A673 (cell line): ENCODE results near the gene SNAP29. TPM values are rescaled to one million over a fixed set of nuclear protein-coding genes. Genes with fewer than 3 reads are reported as not detected.

Experiments
- BruUV-seq: library from RNA; stranded (reverse); fragments of 400-500 nt; replicated peaks from 2 replicates; lab custom pipeline; 2021; lab: Mats Ljungman, UMichigan
- CTCF ChIA-PET: fragments of 300-600 bp; sonication (Branson Sonifier 250); formaldehyde crosslinking; loops from one replicate; lab custom pipeline; 2022; ENCODE audit warnings: antibody characterized with exemption; lab: Charles Lee
- POLR2A ChIA-PET: fragments of 300-600 bp; sonication (Branson Sonifier 250); formaldehyde crosslinking; loops from one replicate; lab custom pipeline; 2022; ENCODE audit warnings: antibody characterized with exemption; ENCODE audit not compliant: low non-redundant PET; lab: Charles Lee
- DNase-seq: peaks from one replicate; pipeline ENCODE4 v3.0.0-alpha.2; 2015; ENCODE audit warnings: low spot score
- H3K27ac ChIP-seq: fragments of 200-600 bp; sonication (generic); 2 replicates; pipeline ENCODE4 v1.5.1; 2016; ENCODE audit warnings: mixed run types, low read depth, mild to moderate bottlenecking, mixed read lengths, antibody characterized with exemption, low read length; ENCODE audit not compliant: poor library complexity, severe bottlenecking
- H3K27me3 ChIP-seq: fragments of 200-600 bp; sonication (generic); replicated peaks from 2 replicates; pipeline ENCODE4 v1.6.1; 2017; ENCODE audit warnings: mixed run types, low read depth, mild to moderate bottlenecking, mixed read lengths, antibody characterized with exemption, low read length; ENCODE audit not compliant: insufficient read depth, poor library complexity
- H3K36me3 ChIP-seq: fragments of 200-600 bp; sonication (generic); 2 replicates; pipeline ENCODE4 v1.6.1; 2016; ENCODE audit warnings: mixed run types, mild to moderate bottlenecking, mixed read lengths, antibody characterized with exemption, low read length; ENCODE audit not compliant: insufficient read depth, poor library complexity, severe bottlenecking
- H3K4me1 ChIP-seq: fragments of 200-600 bp; sonication (generic); 2 replicates; pipeline ENCODE4 v1.6.1; 2017; ENCODE audit warnings: mixed run types, mild to moderate bottlenecking, mixed read lengths, antibody characterized with exemption, low read length; ENCODE audit not compliant: insufficient read depth, poor library complexity, severe bottlenecking
- H3K4me3 ChIP-seq: fragments of 200-600 bp; sonication (generic); 2 replicates; pipeline ENCODE4 v1.5.1; 2016; ENCODE audit warnings: low read depth, mixed run types, mild to moderate bottlenecking, mixed read lengths, low read length; ENCODE audit not compliant: poor library complexity, severe bottlenecking
- H3K9me3 ChIP-seq: fragments of 200-600 bp; sonication (generic); 2 replicates; pipeline ENCODE4 v1.6.1; 2016; ENCODE audit warnings: mixed run types, low read depth, mild to moderate bottlenecking, mixed read lengths, antibody characterized with exemption, low read length; ENCODE audit not compliant: poor library complexity, severe bottlenecking
- EZH2 ChIP-seq: fragments of 200-600 bp; sonication (generic); IDR thresholded peaks from 2 replicates; pipeline ENCODE4 v1.6.1; 2017; ENCODE audit warnings: borderline replicate concordance, low read depth, mild to moderate bottlenecking, mixed read lengths, antibody characterized with exemption, low read length; ENCODE audit not compliant: poor library complexity, severe bottlenecking
- intact Hi-C: fragments of 100-400 bp; cut with micrococcal nuclease; formaldehyde crosslinking; loops from one replicate; pipeline ENCODE4 v1.10.0; 2022; ENCODE audit not compliant: unreplicated experiment
- total RNA-seq: library from RNA; stranded (reverse); gene quantifications from 2 replicates; pipeline ENCODE4 v1.2.3, GENCODE V29; 2021
- TF ChIP-seq, protein P1 (sequence below): fragments of 300-800, 200-600 bp; sonication (generic); conservative IDR thresholded peaks from 2 replicates; pipeline ENCODE4 v1.5.1; 2017; ENCODE audit warnings: low read depth, mild to moderate bottlenecking, antibody characterized with exemption, low read length, moderate library complexity, mixed read lengths

The SNAP29 gene
- total RNA-seq, 1 experiment from 2014 or later = 35.3 TPM

DNA sequence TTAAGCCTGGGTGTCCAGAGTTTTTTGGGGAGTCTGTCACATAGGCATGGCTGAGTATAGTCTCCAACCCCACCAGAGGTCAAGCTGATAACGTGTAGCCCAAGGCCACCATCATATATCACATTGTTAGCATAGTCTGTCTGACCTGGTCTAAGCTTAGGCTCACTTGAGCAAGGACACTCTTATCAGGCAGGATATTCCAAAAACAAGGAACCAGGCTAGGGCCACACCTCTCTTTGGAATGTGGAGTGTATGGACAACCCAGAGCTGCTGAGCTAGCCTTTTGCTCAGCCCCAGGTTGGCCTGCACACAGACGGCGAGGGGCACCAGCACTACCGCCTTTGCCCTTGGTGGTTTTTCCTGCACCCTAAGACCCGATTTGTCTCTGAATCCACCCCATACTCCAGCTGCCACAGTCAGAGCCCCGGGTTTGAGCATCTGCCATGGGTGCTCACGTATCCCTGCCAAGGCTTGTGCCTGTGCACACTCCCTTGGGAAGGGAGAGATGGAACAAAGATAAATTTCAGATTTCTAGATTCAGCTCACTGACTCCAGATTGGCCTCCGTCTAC, 7.2 kb downstream of the SNAP29 start:
- ChIA-PET POLR2A (no interaction called here), CTCF (no interaction called here)
- BruUV-seq = no TSS peak
- Histone ChIP-seq H3K27ac (no peak overlapping the region), H3K4me1 (no peaks in the 10 kb centered on the region), H3K36me3 (peaks cover 7% of the 10 kb centered on the region), H3K27me3 (no peaks in the 10 kb centered on the region), H3K4me3 (no peak overlapping the region), H3K9me3 (no peaks in the 10 kb centered on the region)
- TF ChIP-seq, protein P1, sequence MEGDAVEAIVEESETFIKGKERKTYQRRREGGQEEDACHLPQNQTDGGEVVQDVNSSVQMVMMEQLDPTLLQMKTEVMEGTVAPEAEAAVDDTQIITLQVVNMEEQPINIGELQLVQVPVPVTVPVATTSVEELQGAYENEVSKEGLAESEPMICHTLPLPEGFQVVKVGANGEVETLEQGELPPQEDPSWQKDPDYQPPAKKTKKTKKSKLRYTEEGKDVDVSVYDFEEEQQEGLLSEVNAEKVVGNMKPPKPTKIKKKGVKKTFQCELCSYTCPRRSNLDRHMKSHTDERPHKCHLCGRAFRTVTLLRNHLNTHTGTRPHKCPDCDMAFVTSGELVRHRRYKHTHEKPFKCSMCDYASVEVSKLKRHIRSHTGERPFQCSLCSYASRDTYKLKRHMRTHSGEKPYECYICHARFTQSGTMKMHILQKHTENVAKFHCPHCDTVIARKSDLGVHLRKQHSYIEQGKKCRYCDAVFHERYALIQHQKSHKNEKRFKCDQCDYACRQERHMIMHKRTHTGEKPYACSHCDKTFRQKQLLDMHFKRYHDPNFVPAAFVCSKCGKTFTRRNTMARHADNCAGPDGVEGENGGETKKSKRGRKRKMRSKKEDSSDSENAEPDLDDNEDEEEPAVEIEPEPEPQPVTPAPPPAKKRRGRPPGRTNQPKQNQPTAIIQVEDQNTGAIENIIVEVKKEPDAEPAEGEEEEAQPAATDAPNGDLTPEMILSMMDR = no peak
- no peak for TF ChIP-seq EZH2
- intact Hi-C loops = no loop called here
- no peak for DNase-seq

DNA sequence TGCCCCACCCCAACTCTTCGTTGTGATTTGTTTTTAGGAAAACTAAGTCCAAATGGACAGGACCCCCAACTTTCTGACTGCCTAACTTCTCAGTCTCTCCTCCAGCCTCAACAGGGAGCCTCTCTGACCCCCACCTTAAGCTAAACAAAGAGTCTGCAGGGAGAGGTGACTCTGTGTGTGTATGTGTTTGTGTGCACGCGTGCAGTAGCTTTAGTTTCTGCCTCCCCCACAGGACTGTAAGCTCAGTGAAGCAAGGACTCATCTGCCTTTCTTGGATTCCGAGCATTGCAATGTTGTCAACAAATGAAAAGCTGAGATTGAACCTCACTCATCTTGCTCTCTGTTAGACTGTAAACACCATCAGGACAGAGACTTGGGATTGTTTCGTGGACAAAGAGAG, 7.9 kb downstream of the SNAP29 start:
- Histone ChIP-seq H3K4me1 (no peaks in the 10 kb centered on the region), H3K4me3 (no peak overlapping the region), H3K27ac (no peak overlapping the region), H3K9me3 (no peaks in the 10 kb centered on the region), H3K27me3 (no peaks in the 10 kb centered on the region), H3K36me3 (peaks cover 9% of the 10 kb centered on the region)
- no peak for DNase-seq
- TF ChIP-seq EZH2 = no peak
- TF ChIP-seq, protein P1 = no peak
- no TSS peak for BruUV-seq
- intact Hi-C loops = no loop called here
- ChIA-PET CTCF (no interaction called here), POLR2A (no interaction called here)

DNA sequence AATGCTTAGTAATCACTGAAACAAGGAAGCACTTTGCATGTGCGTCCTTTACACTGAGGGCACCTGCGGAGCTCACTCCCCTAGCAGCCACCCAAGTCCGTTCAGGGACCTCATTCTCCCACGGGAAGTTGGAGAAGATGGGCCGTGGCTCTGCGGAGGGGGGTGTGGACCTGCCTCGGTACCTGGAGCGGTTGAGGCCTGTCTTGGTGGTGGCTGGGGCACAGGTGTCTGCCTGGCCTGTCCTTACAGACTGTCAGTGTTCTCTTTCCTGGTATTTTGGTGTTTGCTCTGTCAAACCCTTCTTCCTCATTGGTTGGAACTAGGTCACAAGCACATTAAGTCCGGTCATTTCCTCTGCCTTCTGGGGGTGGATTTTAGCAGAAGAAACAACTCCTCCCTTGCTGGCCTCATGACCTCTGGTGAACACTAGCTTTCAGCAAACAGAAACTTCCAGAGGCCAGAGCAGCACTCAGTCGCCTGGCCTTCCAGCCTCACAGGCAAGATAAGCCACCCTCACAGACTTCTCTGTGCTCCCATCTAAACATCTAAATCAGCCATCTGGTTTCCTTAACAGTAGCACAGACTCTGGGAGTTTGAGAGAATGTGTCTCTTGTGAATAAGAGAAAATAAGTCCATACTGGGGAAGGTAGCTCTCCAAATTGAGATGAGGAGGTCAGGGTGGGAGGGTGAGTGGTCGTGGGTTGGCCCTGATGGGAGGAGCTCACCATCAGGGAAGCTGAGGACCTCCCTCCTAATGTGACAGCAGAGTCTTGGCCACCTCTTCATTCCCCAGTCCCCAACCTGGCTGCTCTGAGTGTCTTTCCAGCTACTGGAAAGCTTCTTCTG, 8.6 kb downstream of the SNAP29 start:
- Histone ChIP-seq H3K27me3 (no peaks in the 10 kb centered on the region), H3K4me1 (no peaks in the 10 kb centered on the region), H3K9me3 (no peaks in the 10 kb centered on the region), H3K27ac (no peak overlapping the region), H3K4me3 (no peak overlapping the region), H3K36me3 (peaks cover 9% of the 10 kb centered on the region)
- intact Hi-C loops = no loop called here
- DNase-seq = no peak
- POLR2A ChIA-PET = interaction anchor here (0.6 kb wide), 1 partner anchor 9 kb away, joined by 3 read pairs; the partner anchor contains the start of genes PI4KA and SNAP29
- CTCF ChIA-PET = no interaction called here
- no peak for TF ChIP-seq EZH2
- TF ChIP-seq, protein P1 = no peak
- BruUV-seq = no TSS peak
